Measurements from ENCODE around the gene DNAH14. TPM values are rescaled to one million over a fixed set of nuclear protein-coding genes. Genes with fewer than 3 reads are reported as not detected.

DNAH14 gene
- total and polyA plus RNA-seq, 2 of the 13 experiments (the other 11 are each of a cell fraction or from before 2014, with no cell fraction given), result 4.5 to 27.5 TPM

- TF ChIP-seq TSC22D2 (CRISPR knock-in tag; IDR thresholded peaks at IDR 0.05; ENCODE audit: borderline replicate concordance) (no peak), HOXA7 (CRISPR knock-in tag; IDR thresholded peaks at IDR 0.05) (no peak), ZNF547 (CRISPR knock-in tag; IDR thresholded peaks at IDR 0.05) (no peak), SP4 (CRISPR knock-in tag; IDR thresholded peaks at IDR 0.05) (no peak), RBFOX2 (IDR thresholded peaks at IDR 0.05; ENCODE audit: low read depth, low read length) (no peak), ZNF776 (CRISPR knock-in tag; IDR thresholded peaks at IDR 0.05) (no peak), ZNF792 (CRISPR knock-in tag; IDR thresholded peaks at IDR 0.05) (no peak), SNAPC2 (CRISPR knock-in tag; IDR thresholded peaks at IDR 0.05) (no peak), KMT2A (CRISPR knock-in tag; IDR thresholded peaks at IDR 0.05) (no peak; the same call in 1 of the 2 replicates), KLF16 (CRISPR knock-in tag; IDR thresholded peaks at IDR 0.05) (no peak), BRD4 (CRISPR knock-in tag; IDR thresholded peaks at IDR 0.05) (no peak), THAP8 (CRISPR knock-in tag; IDR thresholded peaks at IDR 0.05; ENCODE audit: borderline replicate concordance) (no peak), TERF1 (CRISPR knock-in tag; IDR thresholded peaks at IDR 0.05) (no peak), ZNF878 (CRISPR knock-in tag; IDR thresholded peaks at IDR 0.05) (no peak), KDM4B (CRISPR knock-in tag; IDR thresholded peaks at IDR 0.05) (no peak), MTF1 (CRISPR knock-in tag; IDR thresholded peaks at IDR 0.05) (no peak), ZNF589 (CRISPR knock-in tag; conservative IDR thresholded peaks at IDR 0.05) (no peak), ERF (CRISPR knock-in tag; IDR thresholded peaks at IDR 0.05) (no peak), ZNF784 (CRISPR knock-in tag; IDR thresholded peaks at IDR 0.05; ENCODE audit: borderline replicate concordance) (no peak), ADNP (CRISPR knock-in tag; IDR thresholded peaks at IDR 0.05) (no peak), ELF4 (CRISPR knock-in tag; IDR thresholded peaks at IDR 0.05; ENCODE audit: borderline replicate concordance) (no peak), ZNF350 (CRISPR knock-in tag; IDR thresholded peaks at IDR 0.05; ENCODE audit: borderline replicate concordance, low read depth) (no peak), BORCS8-MEF2B (CRISPR knock-in tag; IDR thresholded peaks at IDR 0.05) (no peak), NFRKB (IDR thresholded peaks at IDR 0.05) (no peak), KDM6A (CRISPR knock-in tag; IDR thresholded peaks at IDR 0.05; ENCODE audit: low read depth) (no peak), DNMT1 (CRISPR knock-in tag; IDR thresholded peaks at IDR 0.05) (no peak), AKAP8 (CRISPR knock-in tag; IDR thresholded peaks at IDR 0.05) (no peak)
- TF ChIP-seq, protein P1, sequence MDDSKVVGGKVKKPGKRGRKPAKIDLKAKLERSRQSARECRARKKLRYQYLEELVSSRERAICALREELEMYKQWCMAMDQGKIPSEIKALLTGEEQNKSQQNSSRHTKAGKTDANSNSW (CRISPR knock-in tag; IDR thresholded peaks at IDR 0.05; ENCODE audit: borderline replicate concordance), result no peak
- TF ChIP-seq, protein P2, sequence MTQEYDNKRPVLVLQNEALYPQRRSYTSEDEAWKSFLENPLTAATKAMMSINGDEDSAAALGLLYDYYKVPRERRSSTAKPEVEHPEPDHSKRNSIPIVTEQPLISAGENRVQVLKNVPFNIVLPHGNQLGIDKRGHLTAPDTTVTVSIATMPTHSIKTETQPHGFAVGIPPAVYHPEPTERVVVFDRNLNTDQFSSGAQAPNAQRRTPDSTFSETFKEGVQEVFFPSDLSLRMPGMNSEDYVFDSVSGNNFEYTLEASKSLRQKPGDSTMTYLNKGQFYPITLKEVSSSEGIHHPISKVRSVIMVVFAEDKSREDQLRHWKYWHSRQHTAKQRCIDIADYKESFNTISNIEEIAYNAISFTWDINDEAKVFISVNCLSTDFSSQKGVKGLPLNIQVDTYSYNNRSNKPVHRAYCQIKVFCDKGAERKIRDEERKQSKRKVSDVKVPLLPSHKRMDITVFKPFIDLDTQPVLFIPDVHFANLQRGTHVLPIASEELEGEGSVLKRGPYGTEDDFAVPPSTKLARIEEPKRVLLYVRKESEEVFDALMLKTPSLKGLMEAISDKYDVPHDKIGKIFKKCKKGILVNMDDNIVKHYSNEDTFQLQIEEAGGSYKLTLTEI (CRISPR knock-in tag; conservative IDR thresholded peaks at IDR 0.05), result no peak
Measured at GRCh38 chr1:225412803-225413351, 483.4 kb downstream of the DNAH14 start (continued).
